ENCODE measurements around the gene TBX15. TPM values are rescaled to one million over a fixed set of nuclear protein-coding genes. Genes with fewer than 3 reads are reported as not detected.

Gene TBX15
- total and polyA plus RNA-seq, 2 experiments from 2014 or later = not detected

DNA sequence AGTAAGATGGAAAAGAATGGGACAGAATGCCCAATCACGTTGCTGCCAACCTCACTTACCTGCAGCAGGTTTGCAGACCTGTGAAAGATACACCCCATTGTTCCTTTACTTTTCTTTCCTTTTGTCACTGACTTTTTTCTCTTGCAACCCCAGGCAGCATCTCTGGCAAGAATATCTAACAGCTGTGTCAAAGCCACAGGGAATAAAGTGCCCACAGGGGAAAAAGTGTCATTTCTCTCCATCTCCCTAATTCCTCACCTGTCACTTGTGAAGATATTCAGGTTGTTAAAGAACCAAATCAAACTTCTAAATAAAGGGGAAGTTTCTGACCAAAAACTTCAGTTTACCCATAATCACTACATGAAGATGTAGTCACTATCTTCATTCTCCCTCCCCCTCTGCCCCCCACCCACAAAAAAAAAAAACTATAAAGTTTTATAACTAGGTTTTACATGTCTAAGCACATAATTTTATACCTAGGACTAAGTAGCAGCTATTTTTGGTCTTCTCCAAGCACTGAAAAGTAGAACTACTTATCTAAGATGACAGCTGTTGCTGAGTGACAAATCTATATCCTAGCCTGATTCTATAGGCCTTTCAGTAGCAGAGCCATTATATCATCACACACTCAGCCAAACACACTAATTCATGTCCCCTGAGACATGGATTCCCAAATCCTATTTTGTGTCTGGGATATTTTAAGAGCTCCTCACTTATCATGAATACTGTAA, 54.9 kb downstream of the TBX15 start:
- DNase-seq (ENCODE audit: low read depth in 1 of 2, low spot score in 1 of 2) = no peak
- H3K4me1 ChIP-seq (ENCODE audit: low read depth) = no peaks in the 10 kb centered on the region
- H3K27ac ChIP-seq = no peak overlapping the region
- peaks cover 2% of the 10 kb centered on the region for H3K27me3 ChIP-seq
- H3K36me3 ChIP-seq = no peaks in the 10 kb centered on the region
- no peaks in the 10 kb centered on the region for H3K9me3 ChIP-seq (ENCODE audit: low read depth)
- H3K4me3 ChIP-seq = no peak overlapping the region
- TF ChIP-seq, protein P1, sequence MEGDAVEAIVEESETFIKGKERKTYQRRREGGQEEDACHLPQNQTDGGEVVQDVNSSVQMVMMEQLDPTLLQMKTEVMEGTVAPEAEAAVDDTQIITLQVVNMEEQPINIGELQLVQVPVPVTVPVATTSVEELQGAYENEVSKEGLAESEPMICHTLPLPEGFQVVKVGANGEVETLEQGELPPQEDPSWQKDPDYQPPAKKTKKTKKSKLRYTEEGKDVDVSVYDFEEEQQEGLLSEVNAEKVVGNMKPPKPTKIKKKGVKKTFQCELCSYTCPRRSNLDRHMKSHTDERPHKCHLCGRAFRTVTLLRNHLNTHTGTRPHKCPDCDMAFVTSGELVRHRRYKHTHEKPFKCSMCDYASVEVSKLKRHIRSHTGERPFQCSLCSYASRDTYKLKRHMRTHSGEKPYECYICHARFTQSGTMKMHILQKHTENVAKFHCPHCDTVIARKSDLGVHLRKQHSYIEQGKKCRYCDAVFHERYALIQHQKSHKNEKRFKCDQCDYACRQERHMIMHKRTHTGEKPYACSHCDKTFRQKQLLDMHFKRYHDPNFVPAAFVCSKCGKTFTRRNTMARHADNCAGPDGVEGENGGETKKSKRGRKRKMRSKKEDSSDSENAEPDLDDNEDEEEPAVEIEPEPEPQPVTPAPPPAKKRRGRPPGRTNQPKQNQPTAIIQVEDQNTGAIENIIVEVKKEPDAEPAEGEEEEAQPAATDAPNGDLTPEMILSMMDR (IDR thresholded peaks at IDR 0.05; ENCODE audit: low read depth, low read length) = no peak

DNA sequence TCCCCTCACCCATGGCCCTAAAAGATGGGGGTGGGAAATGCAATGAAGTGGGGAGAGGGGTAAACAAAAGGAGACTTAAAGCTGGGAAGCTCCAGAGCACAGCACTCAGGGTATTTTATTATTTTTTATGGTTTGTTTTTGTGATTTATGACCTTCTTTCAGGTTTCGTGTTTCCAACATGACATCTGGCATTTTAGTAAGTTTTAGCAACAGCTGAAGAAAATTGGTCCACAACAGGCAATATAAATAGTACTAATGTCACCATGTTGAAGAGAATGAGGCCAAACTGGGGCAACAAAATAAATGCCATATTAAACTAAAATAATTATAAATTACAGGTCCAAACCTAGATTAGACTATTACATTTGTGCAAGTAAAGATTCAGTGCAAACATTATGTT, 56.3 kb downstream of the TBX15 start:
- Histone ChIP-seq H3K4me3 (no peak overlapping the region), H3K36me3 (no peaks in the 10 kb centered on the region), H3K27ac (no peak overlapping the region), H3K27me3 (peaks cover 2% of the 10 kb centered on the region), H3K9me3 (ENCODE audit: low read depth) (no peaks in the 10 kb centered on the region), H3K4me1 (ENCODE audit: low read depth) (no peaks in the 10 kb centered on the region)
- DNase-seq (ENCODE audit: low read depth in 1 of 2, low spot score in 1 of 2) = no peak
- TF ChIP-seq, protein P1 (IDR thresholded peaks at IDR 0.05; ENCODE audit: low read depth, low read length) = no peak

DNA sequence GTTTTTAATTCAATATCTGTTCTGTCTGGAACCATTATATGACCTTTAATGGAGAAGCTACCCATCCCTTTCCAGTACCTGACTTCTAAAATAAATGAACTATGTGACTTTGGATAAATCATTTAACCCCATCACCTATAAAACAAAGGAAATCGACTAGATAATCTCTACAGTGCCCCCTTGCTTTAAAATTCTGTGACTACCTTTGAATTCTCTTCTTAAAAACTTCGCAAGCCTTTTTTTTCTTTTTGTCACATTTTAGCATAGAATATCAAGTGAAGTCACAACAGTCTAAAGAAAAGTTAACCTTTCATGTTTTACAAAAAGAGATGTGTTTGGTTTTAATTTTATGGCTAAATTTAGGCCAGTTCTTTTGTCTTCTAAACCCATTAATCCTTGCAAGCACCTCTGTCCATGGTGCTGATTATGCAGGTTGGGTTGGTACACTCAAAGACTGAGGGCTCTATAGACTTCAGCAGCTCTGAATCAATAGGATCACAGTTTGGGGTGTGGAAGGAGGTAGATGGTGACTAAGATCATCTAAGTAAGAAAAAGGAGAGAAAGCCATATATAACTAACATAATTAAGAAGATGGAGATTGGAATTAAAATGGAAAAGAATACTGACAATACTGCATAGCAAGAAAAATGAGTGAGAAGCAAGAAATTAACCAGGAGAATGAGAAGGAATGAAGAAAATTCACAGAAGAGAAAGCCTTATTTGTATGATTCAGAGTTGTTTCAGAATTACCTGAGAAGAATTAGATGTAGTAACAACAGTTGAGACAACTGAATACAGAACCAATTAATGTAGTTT, 59.2 kb downstream of the TBX15 start:
- DNase-seq (ENCODE audit: low read depth in 1 of 2, low spot score in 1 of 2) = peak; percentile 64 to 72
- no peaks in the 10 kb centered on the region for H3K27me3 ChIP-seq
- no peak overlapping the region for H3K27ac ChIP-seq
- no peaks in the 10 kb centered on the region for H3K36me3 ChIP-seq
- no peak overlapping the region for H3K4me3 ChIP-seq
- no peaks in the 10 kb centered on the region for H3K4me1 ChIP-seq (ENCODE audit: low read depth)
- TF ChIP-seq, protein P1 (IDR thresholded peaks at IDR 0.05; ENCODE audit: low read depth, low read length) = no peak
- H3K9me3 ChIP-seq (ENCODE audit: low read depth) = no peaks in the 10 kb centered on the region

DNA sequence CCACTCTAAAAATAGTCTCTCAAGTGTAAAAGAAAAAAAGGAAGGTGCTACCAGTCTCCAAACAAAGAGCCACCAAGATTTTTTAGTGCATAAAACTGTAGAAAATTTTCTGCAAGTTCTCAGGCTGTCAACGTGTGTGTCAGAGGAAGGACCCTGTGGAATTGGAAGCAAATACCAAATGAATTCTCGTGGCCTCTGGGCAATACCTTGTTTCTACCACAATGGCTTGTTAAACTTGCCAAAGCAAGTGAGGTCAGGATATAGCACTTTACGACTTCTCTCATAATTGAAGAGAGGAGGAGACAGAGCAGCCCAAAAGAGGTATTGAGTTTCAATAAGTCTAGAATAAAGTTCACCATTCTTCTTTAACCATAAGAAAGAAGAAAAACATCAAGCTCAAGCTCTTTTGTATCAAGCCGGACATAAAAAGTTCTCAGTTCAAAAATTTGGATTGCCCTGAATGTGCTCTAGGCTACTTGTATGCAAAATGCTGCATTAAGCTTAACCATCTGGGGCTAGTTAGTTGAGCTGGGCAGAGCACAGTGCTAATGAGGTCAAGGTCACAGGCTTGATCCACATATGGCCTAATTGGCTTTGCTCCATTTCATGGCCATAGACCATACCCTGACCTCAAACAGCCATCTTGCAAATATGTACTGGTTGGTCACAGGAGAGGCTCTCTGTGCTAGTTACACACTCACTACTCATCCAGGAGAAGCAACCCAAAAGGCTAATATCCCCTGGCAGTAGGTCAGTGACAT, 60.5 kb downstream of the TBX15 start:
- no peaks in the 10 kb centered on the region for H3K36me3 ChIP-seq
- no peaks in the 10 kb centered on the region for H3K9me3 ChIP-seq (ENCODE audit: low read depth)
- H3K4me3 ChIP-seq = no peak overlapping the region
- TF ChIP-seq, protein P1 (IDR thresholded peaks at IDR 0.05; ENCODE audit: low read depth, low read length) = no peak
- no peaks in the 10 kb centered on the region for H3K4me1 ChIP-seq (ENCODE audit: low read depth)
- H3K27ac ChIP-seq = no peak overlapping the region
- no peak for DNase-seq (ENCODE audit: low read depth in 1 of 2, low spot score in 1 of 2)
- no peaks in the 10 kb centered on the region for H3K27me3 ChIP-seq

DNA sequence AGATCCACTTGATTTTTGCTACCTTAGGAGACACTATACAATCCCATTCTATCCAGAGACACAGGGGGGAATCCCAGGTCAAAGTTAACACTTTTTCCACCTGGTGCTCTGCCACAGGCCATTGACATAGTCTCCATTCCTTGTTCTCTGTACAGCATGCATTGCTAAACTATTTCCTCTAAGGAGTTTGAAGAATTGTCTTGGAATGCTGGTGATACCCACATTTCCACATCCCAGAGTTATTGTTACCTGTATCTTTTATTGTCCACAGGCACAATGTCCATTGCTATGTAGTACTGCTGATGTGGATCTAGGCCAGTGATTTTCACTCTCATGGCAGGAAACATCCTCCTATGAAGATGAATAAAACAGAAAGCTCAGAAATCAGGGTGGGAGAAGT, 61.9 kb downstream of the TBX15 start:
- H3K27ac ChIP-seq = no peak overlapping the region
- TF ChIP-seq, protein P1 (IDR thresholded peaks at IDR 0.05; ENCODE audit: low read depth, low read length) = no peak
- H3K36me3 ChIP-seq = no peaks in the 10 kb centered on the region
- H3K27me3 ChIP-seq = no peaks in the 10 kb centered on the region
- no peaks in the 10 kb centered on the region for H3K4me1 ChIP-seq (ENCODE audit: low read depth)
- H3K9me3 ChIP-seq (ENCODE audit: low read depth) = no peaks in the 10 kb centered on the region
- H3K4me3 ChIP-seq = no peak overlapping the region
- no peak for DNase-seq (ENCODE audit: low read depth in 1 of 2, low spot score in 1 of 2)
